H4 (cell line): ENCODE measurements around the gene SLCO2A1. TPM values are rescaled to one million over a fixed set of nuclear protein-coding genes. Genes with fewer than 3 reads are reported as not detected.

Experiments
- DNase-seq: peaks from one replicate; pipeline ENCODE4 v3.0.0-alpha.2; 2015; ENCODE audit warnings: low spot score
- total RNA-seq: library from RNA; depleted of rRNA; stranded (reverse); fragments of >200 nt; shearing (Covaris generic); gene quantifications from 2 replicates; pipeline ENCODE4 v1.2.3, GENCODE V29; 2014; rRNA removed

SLCO2A1 gene
- total RNA-seq, 1 experiment from 2014 or later = 0.06 TPM

GRCh38 chr3:133884054-133884886 is 145.5 kb downstream of the SLCO2A1 start:
- no peak for DNase-seq

GRCh38 chr3:133883641-133884040 is 146.1 kb downstream of the SLCO2A1 start:
- no peak for DNase-seq

- no peak for DNase-seq
Observed at GRCh38 chr3:133882986-133883586, 146.6 kb downstream of the SLCO2A1 start.

DNA sequence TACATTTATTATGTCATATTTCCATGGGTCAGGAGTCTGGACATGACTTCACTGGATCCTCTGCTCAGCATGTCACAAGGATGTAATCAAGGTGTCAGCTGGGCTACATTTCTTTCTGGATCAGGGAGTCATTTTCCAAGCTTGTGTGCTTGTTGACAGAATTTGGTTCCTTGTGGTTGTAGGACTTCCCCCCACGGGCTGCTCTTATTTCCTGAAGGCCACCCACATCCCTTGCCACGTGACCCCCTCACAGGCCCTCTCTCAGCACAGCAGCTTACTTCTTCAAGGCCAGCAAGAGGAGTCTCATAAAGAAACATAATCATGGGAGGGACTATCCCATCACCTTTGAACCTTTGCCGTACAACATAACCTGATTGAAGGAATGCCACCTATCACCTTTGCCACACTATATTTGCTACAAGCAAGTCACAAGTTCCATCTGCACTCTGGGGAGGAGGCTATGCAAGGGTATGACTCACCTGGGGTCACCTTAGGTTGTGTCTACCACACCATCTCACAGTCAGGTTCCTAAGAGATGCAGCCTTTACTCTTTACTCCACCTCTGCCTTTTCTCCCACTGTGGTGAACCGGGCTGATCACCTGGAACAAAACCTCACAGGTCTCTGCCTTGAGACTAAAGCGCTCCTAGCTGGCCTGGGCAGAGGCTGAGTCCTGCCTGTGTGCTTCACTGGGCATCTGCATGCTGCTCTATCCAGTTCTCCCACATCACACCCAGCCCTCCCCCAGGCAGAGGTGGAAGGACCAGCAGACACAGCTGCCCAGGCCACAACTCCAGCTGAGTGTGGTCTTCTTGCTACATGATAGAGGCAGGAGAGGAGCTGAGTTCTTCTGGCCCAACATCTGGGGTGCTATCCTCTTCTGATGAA is 147.5 kb downstream of the SLCO2A1 start:
- DNase-seq = no peak

DNA sequence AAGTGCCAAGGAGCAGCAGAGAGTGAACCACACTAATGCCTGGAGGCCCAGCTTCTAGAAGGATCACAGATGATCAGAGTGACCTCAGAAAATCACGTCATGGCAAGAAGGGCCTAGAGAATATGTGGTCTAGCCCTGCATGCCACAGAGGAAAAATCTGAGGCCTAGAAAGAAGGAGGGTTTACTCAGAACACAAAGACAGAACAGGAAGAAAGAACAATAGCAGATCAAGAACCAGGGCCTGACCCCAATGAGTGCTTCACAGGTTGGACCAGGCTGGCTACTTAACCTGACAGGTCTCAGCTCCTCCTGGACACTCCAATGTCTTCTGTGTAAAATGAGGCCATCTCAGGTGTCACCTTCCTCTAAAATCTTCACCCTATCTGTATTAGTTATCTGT is 148.2 kb downstream of the SLCO2A1 start:
- no peak for DNase-seq

GRCh38 chr3:133880886-133881455 is 148.8 kb downstream of the SLCO2A1 start:
- no peak for DNase-seq

- DNase-seq = no peak
Observed at GRCh38 chr3:133880287-133880686, 149.4 kb downstream of the SLCO2A1 start.

GRCh38 chr3:133878518-133878917 is 151.2 kb downstream of the SLCO2A1 start:
- DNase-seq = no peak

Other genes starting within 250 kb of the SLCO2A1 start
- gene SRPRB, start 224.1 kb downstream of the SLCO2A1 start, total RNA-seq = 77.4 and 98.0 TPM in 2 replicates
- gene RAB6B, start 134.0 kb downstream of the SLCO2A1 start, total RNA-seq = 1.1 and 1.5 TPM in 2 replicates
- 67.6 and 77.8 TPM in 2 replicates for gene RYK, start 220.9 kb upstream of the SLCO2A1 start, total RNA-seq